IgD-negative memory B cell (primary cell): ENCODE data around the gene NXNL1. TPM values are rescaled to one million over a fixed set of nuclear protein-coding genes. Genes with fewer than 3 reads are reported as not detected.
A peak's percentile ranks its signal among the peaks of the same experiment; 100 is the strongest.
"Not testable (repeated sequence)": the region's sequence is repeated elsewhere in the genome, so short reads cannot be mapped to it uniquely, and the experiment has no call there.

Experiments used
- H3K27ac Mint-ChIP-seq, 3 donors: one replicate each; pipeline ENCODE4 v1.8.0; 2020 to 2022; ENCODE audit warnings: mild to moderate bottlenecking in 3 of 3, mixed read lengths in 3 of 3, moderate library complexity in 1 of 3
- H3K27me3 Mint-ChIP-seq: one replicate; pipeline ENCODE4 v1.8.0; 2021; ENCODE audit warnings: mixed read lengths
- H3K36me3 Mint-ChIP-seq: one replicate; pipeline ENCODE4 v1.8.0; 2020; ENCODE audit warnings: mild to moderate bottlenecking, mixed read lengths
- H3K4me1 Mint-ChIP-seq, 3 donors: one replicate each; pipeline ENCODE4 v1.8.0; 2020 to 2022; ENCODE audit warnings: mixed read lengths in 3 of 3, mild to moderate bottlenecking in 1 of 3
- H3K4me3 Mint-ChIP-seq, 4 donors: one replicate each; pipeline ENCODE4 v1.8.0; 2020 to 2022; ENCODE audit warnings: mild to moderate bottlenecking in 4 of 4, mixed read lengths in 4 of 4, moderate library complexity in 3 of 4
- H3K9me3 Mint-ChIP-seq, 3 donors: one replicate each; pipeline ENCODE4 v1.8.0; 2020 to 2021; ENCODE audit warnings: mixed read lengths in 3 of 3, mild to moderate bottlenecking in 1 of 3
- polyA plus RNA-seq: library from polyadenylated mRNA; unstranded; fragments of 300-500 nt; fragmentation: Illumina TruSeq; gene quantifications from one replicate; pipeline ENCODE4 v1.2.3, GENCODE V29; 2021

Gene NXNL1
- not detected for polyA plus RNA-seq

- H3K27me3 Mint-ChIP-seq, result peaks cover 17% of the 10 kb centered on the region
- H3K27ac Mint-ChIP-seq, result no peak within 1 kb of the TSS
- H3K4me3 Mint-ChIP-seq, result no peak within 1 kb of the TSS
- H3K36me3 Mint-ChIP-seq, result no peaks in the 10 kb centered on the region
- H3K4me1 Mint-ChIP-seq, result no peaks in the 10 kb centered on the region
- H3K9me3 Mint-ChIP-seq, result no peaks in the 10 kb centered on the region
Measured at GRCh38 chr19:17460372-17461230, at the start of gene NXNL1. Gene NXNL1 (minus strand): TSS chr19:17460926. CDS start chr19:17460869, 57 bp downstream.

GRCh38 chr19:17508558-17508933 lies 47.8 kb upstream of the NXNL1 start:
- Mint-ChIP-seq H3K4me1 (peaks cover 15 to 23% (median 16%) of the 10 kb centered on the region in 3 donors), H3K4me3 (peak overlapping the region in 2 of 4 donors; percentile 58 to 83)
- H3K36me3 Mint-ChIP-seq, H3K9me3 Mint-ChIP-seq, H3K27me3 Mint-ChIP-seq, H3K27ac Mint-ChIP-seq: not testable (repeated sequence)

GRCh38 chr19:17506745-17507144 lies 46.0 kb upstream of the NXNL1 start:
- peaks cover 8 to 16% (median 10%) of the 10 kb centered on the region in 3 donors for H3K4me1 Mint-ChIP-seq
- no peak overlapping the region for H3K4me3 Mint-ChIP-seq
- H3K9me3 Mint-ChIP-seq, result no peaks in the 10 kb centered on the region
- H3K27ac Mint-ChIP-seq, result no peak overlapping the region
- H3K36me3 Mint-ChIP-seq, result no peaks in the 10 kb centered on the region
- H3K27me3 Mint-ChIP-seq, result no peaks in the 10 kb centered on the region

- H3K27ac Mint-ChIP-seq, result peak overlapping the region in 1 of 3 donors; percentile 43
Measured at GRCh38 chr19:17505223-17505622, 44.5 kb upstream of the NXNL1 start.

GRCh38 chr19:17504456-17504855 lies 43.7 kb upstream of the NXNL1 start:
- H3K4me1 Mint-ChIP-seq, result peaks cover 3 to 17% (median 5%) of the 10 kb centered on the region in 3 donors
- H3K9me3 Mint-ChIP-seq, result no peaks in the 10 kb centered on the region
- H3K27me3 Mint-ChIP-seq, result peaks cover 1% of the 10 kb centered on the region
- no peak overlapping the region for H3K27ac Mint-ChIP-seq
- H3K36me3 Mint-ChIP-seq, result peaks cover 4% of the 10 kb centered on the region
- H3K4me3 Mint-ChIP-seq, result no peak overlapping the region

More at GRCh38 chr19:17505223-17505622, 44.5 kb upstream of the NXNL1 start:
- H3K27me3 Mint-ChIP-seq, result no peaks in the 10 kb centered on the region
- peaks cover 1 to 12% (median 5%) of the 10 kb centered on the region in 3 donors for H3K4me1 Mint-ChIP-seq
- no peaks in the 10 kb centered on the region for H3K9me3 Mint-ChIP-seq
- H3K36me3 Mint-ChIP-seq, result peaks cover 2% of the 10 kb centered on the region
- no peak overlapping the region for H3K4me3 Mint-ChIP-seq

GRCh38 chr19:17504030-17504429 lies 43.3 kb upstream of the NXNL1 start:
- peaks cover 1% of the 10 kb centered on the region for H3K27me3 Mint-ChIP-seq
- H3K9me3 Mint-ChIP-seq, result no peaks in the 10 kb centered on the region
- peaks cover 3 to 17% (median 5%) of the 10 kb centered on the region in 3 donors for H3K4me1 Mint-ChIP-seq
- H3K36me3 Mint-ChIP-seq, result peaks cover 4% of the 10 kb centered on the region
- H3K4me3 Mint-ChIP-seq, result peak overlapping the region in 1 of 4 donors; percentile 12
- peak overlapping the region in 1 of 3 donors; percentile 80 for H3K27ac Mint-ChIP-seq

GRCh38 chr19:17503240-17503639 lies 42.5 kb upstream of the NXNL1 start:
- peaks cover 1% of the 10 kb centered on the region for H3K27me3 Mint-ChIP-seq
- H3K36me3 Mint-ChIP-seq, result peaks cover 4% of the 10 kb centered on the region
- peaks cover 8 to 14% (median 11%) of the 10 kb centered on the region in 3 donors for H3K4me1 Mint-ChIP-seq
- no peaks in the 10 kb centered on the region for H3K9me3 Mint-ChIP-seq
- H3K4me3 Mint-ChIP-seq, result no peak overlapping the region
- H3K27ac Mint-ChIP-seq, result no peak overlapping the region

GRCh38 chr19:17500447-17501198 lies 39.9 kb upstream of the NXNL1 start:
- Mint-ChIP-seq H3K36me3 (peaks cover 4% of the 10 kb centered on the region), H3K4me3 (no peak overlapping the region), H3K27ac (no peak overlapping the region), H3K27me3 (peaks cover 1% of the 10 kb centered on the region), H3K9me3 (no peaks in the 10 kb centered on the region), H3K4me1 (peaks cover 19 to 22% (median 20%) of the 10 kb centered on the region in 3 donors)

GRCh38 chr19:17499648-17500446 lies 39.1 kb upstream of the NXNL1 start:
- H3K4me3 Mint-ChIP-seq, result no peak overlapping the region
- H3K9me3 Mint-ChIP-seq, result no peaks in the 10 kb centered on the region
- H3K27me3 Mint-ChIP-seq, result peaks cover 1% of the 10 kb centered on the region
- H3K27ac Mint-ChIP-seq, result peak overlapping the region in 2 of 3 donors; percentile 29 to 91
- H3K4me1 Mint-ChIP-seq, result peaks cover 20 to 22% (median 21%) of the 10 kb centered on the region in 3 donors
- H3K36me3 Mint-ChIP-seq, result peaks cover 4% of the 10 kb centered on the region

GRCh38 chr19:17499025-17499424 lies 38.3 kb upstream of the NXNL1 start:
- H3K27ac Mint-ChIP-seq, result peak overlapping the region in 1 of 3 donors; percentile 50
- H3K4me3 Mint-ChIP-seq, H3K27me3 Mint-ChIP-seq, H3K9me3 Mint-ChIP-seq, H3K36me3 Mint-ChIP-seq: not testable (repeated sequence)
- H3K4me1 Mint-ChIP-seq, result peaks cover 20 to 22% (median 21%) of the 10 kb centered on the region in 3 donors

GRCh38 chr19:17497149-17497798 lies 36.5 kb upstream of the NXNL1 start:
- Mint-ChIP-seq H3K27me3 (peaks cover 1% of the 10 kb centered on the region), H3K27ac (no peak overlapping the region), H3K4me1 (peaks cover 16 to 20% (median 20%) of the 10 kb centered on the region in 3 donors), H3K4me3 (no peak overlapping the region), H3K36me3 (peaks cover 4% of the 10 kb centered on the region), H3K9me3 (no peaks in the 10 kb centered on the region)

- Mint-ChIP-seq H3K27me3 (peaks cover 1% of the 10 kb centered on the region), H3K4me1 (peaks cover 16 to 20% (median 20%) of the 10 kb centered on the region in 3 donors), H3K27ac (peak overlapping the region in 1 of 3 donors; percentile 39), H3K36me3 (peaks cover 4% of the 10 kb centered on the region), H3K9me3 (no peaks in the 10 kb centered on the region), H3K4me3 (peak overlapping the region in 1 of 4 donors; percentile 28)
Measured at GRCh38 chr19:17496337-17496997, 35.7 kb upstream of the NXNL1 start.

GRCh38 chr19:17495639-17496296 lies 35.0 kb upstream of the NXNL1 start:
- Mint-ChIP-seq H3K4me3 (peak overlapping the region in 1 of 4 donors; percentile 28), H3K36me3 (peaks cover 4% of the 10 kb centered on the region), H3K9me3 (no peaks in the 10 kb centered on the region), H3K4me1 (peaks cover 16 to 20% (median 19%) of the 10 kb centered on the region in 3 donors), H3K27me3 (peaks cover 1% of the 10 kb centered on the region), H3K27ac (peak overlapping the region in 1 of 3 donors; percentile 39)
